GM12892 (cell line): ENCODE results near the gene KIAA1671.

ENCODE experiments used
- DNase-seq: peaks from one replicate; pipeline ENCODE4 v3.0.0; 2011; ENCODE audit not compliant: insufficient read length
- FAIRE-seq: peaks from 2 replicates; lab custom pipeline; 2011; peaks lifted over from hg19 to GRCh38; lab: Jason Lieb, UNC
- POLR2A ChIP-seq: IDR thresholded peaks from 2 replicates; pipeline ENCODE4 v1.6.1; 2011; ENCODE audit warnings: low read depth, low read length, control low read depth
- POLR2AphosphoS5 ChIP-seq: IDR thresholded peaks from 2 replicates; pipeline ENCODE4 v1.6.1; 2011; ENCODE audit warnings: low read depth, low read length, control low read depth
- TAF1 ChIP-seq: IDR thresholded peaks from 2 replicates; pipeline ENCODE4 v1.6.1; 2011; ENCODE audit warnings: low read depth, mild to moderate bottlenecking, control low read depth, low read length, borderline replicate concordance

KIAA1671 gene

GRCh38 chr22:25182131-25183110 is 229.9 kb downstream of the KIAA1671 start:
- TF ChIP-seq TAF1, result no peak
- TF ChIP-seq POLR2A, result no peak
- TF ChIP-seq POLR2AphosphoS5, result no peak
- no peak for DNase-seq
- FAIRE-seq, result no peak

GRCh38 chr22:25183949-25184619 is 231.6 kb downstream of the KIAA1671 start:
- no peak for FAIRE-seq
- TF ChIP-seq POLR2A (no peak), POLR2AphosphoS5 (no peak)
- DNase-seq, result no peak

- DNase-seq (no peak), FAIRE-seq (no peak)
- TF ChIP-seq POLR2AphosphoS5, result no peak
- no peak for TF ChIP-seq POLR2A
- TF ChIP-seq TAF1, result no peak
These were observed 233.6 kb downstream of the KIAA1671 start for GRCh38 chr22:25186140-25186539.

- FAIRE-seq (no peak), DNase-seq (no peak)
- no peak for TF ChIP-seq TAF1
These were observed 235.0 kb downstream of the KIAA1671 start for GRCh38 chr22:25187469-25187868.

GRCh38 chr22:25192406-25192805 is 239.9 kb downstream of the KIAA1671 start:
- FAIRE-seq, result no peak
- no peak for DNase-seq
- TF ChIP-seq TAF1, result no peak
- TF ChIP-seq POLR2A, result no peak
- TF ChIP-seq POLR2AphosphoS5, result no peak

- FAIRE-seq, result no peak
- TF ChIP-seq POLR2A (no peak), TAF1 (no peak), POLR2AphosphoS5 (no peak)
- no peak for DNase-seq
These were observed 240.6 kb downstream of the KIAA1671 start for GRCh38 chr22:25193130-25193529.

GRCh38 chr22:25193548-25193947 is 241.0 kb downstream of the KIAA1671 start:
- FAIRE-seq (no peak), DNase-seq (no peak)
- TF ChIP-seq POLR2A (no peak), TAF1 (no peak), POLR2AphosphoS5 (no peak)

GRCh38 chr22:25196326-25196725 is 243.8 kb downstream of the KIAA1671 start:
- TF ChIP-seq TAF1 (no peak), POLR2AphosphoS5 (no peak), POLR2A (no peak)
- DNase-seq, result no peak
- no peak for FAIRE-seq

GRCh38 chr22:25197340-25197739 is 244.8 kb downstream of the KIAA1671 start:
- FAIRE-seq (no peak), DNase-seq (no peak)
- no peak for TF ChIP-seq POLR2AphosphoS5
- no peak for TF ChIP-seq TAF1
- no peak for TF ChIP-seq POLR2A

- DNase-seq, result no peak
- TF ChIP-seq TAF1 (no peak), POLR2AphosphoS5 (no peak), POLR2A (no peak)
- FAIRE-seq, result no peak
These were observed 247.4 kb downstream of the KIAA1671 start, which contains the start of gene CRYBB3 for GRCh38 chr22:25199731-25200520. Gene CRYBB3 (plus strand): TSS chr22:25199858. CDS start chr22:25201397, 1,539 bp downstream.

- DNase-seq (no peak), FAIRE-seq (no peak)
- TF ChIP-seq TAF1 (no peak), POLR2A (no peak), POLR2AphosphoS5 (no peak)
These were observed 248.5 kb downstream of the KIAA1671 start for GRCh38 chr22:25200967-25201366.
